Heart right ventricle (tissue), 16 donors: ENCODE results near the gene GGA3. TPM values are rescaled to one million over a fixed set of nuclear protein-coding genes. Genes with fewer than 3 reads are reported as not detected.
"Not testable (repeated sequence)": the region's sequence is repeated elsewhere in the genome, so short reads cannot be mapped to it uniquely, and the experiment has no call there.

Experiments used
- ATAC-seq, 8 donors: fragments of 200-7000 bp; cut with Tn5 transposase; one replicate each; pipeline ENCODE4 v1.9.1; 2020; ENCODE audit warnings: mild to moderate bottlenecking in 8 of 8, moderate library complexity in 8 of 8, moderate number of reproducible peaks in 1 of 8
- DNase-seq, 2 donors: peaks; one replicate each; pipeline ENCODE4 v3.0.0-alpha.2; 2020
- H3K27ac ChIP-seq, 10 donors: fragments of 200-600 bp; sonication (generic) in 2 of 10; one replicate each; pipeline versions ENCODE4 v1.5.0 to v1.8.0; 2020 to 2022; ENCODE audit warnings: mild to moderate bottlenecking in 3 of 10
- H3K27me3 ChIP-seq, 7 donors: fragments of 200-600 bp; one replicate each; pipeline ENCODE4 v1.8.0; 2021 to 2022; ENCODE audit warnings: mild to moderate bottlenecking in 2 of 7
- H3K36me3 ChIP-seq, 9 donors: fragments of 200-600 bp; sonication (generic) in 1 of 9; one replicate each; pipeline versions ENCODE4 v1.5.0 to v1.8.0; 2020 to 2022; ENCODE audit warnings: mild to moderate bottlenecking in 2 of 9
- H3K4me1 ChIP-seq, 9 donors: fragments of 200-600 bp; sonication (generic) in 1 of 9; one replicate each; pipeline versions ENCODE4 v1.5.0 to v1.8.0; 2020 to 2022; ENCODE audit warnings: mild to moderate bottlenecking in 4 of 9
- H3K4me3 ChIP-seq, 10 donors: fragments of 200-600 bp; sonication (generic) in 2 of 10; one replicate each; pipeline versions ENCODE4 v1.5.0 to v1.8.0; 2020 to 2022; ENCODE audit warnings: mild to moderate bottlenecking in 7 of 10, moderate library complexity in 2 of 10
- H3K9me3 ChIP-seq, 11 donors: fragments of 200-600 bp in 10 of 11; sonication (generic) in 2 of 11; one replicate each; pipeline versions ENCODE4 v1.5.0 to v1.8.0; 2013 to 2022; ENCODE audit warnings: mild to moderate bottlenecking in 2 of 11, control low read depth in 1 of 11, moderate library complexity in 1 of 11
- WGBS, 2 donors: extraction: QIAGEN DNeasy Blood & Tissue Kit; methylation state at CpG; one replicate each; pipeline ENCODE4 v1.1.7; 2013; ENCODE audit warnings: inconsistent platforms in 1 of 2; 5-methylcytosine and 5-hydroxymethylcytosine counted together
- intact Hi-C, 10 donors: fragments of 100-400 bp; cut with DNase I; formaldehyde crosslinking; loops; one replicate each; pipeline versions ENCODE4 v1.11.1 to v1.14.2; 2022
- polyA plus RNA-seq, 2 donors: library from polyadenylated mRNA; stranded (reverse); fragments of 200-250 nt; gene quantifications; one replicate each; pipeline ENCODE4 v1.2.3, GENCODE V29; 2013
- total RNA-seq, 10 donors: library from RNA; stranded (reverse); fragmentation: NEBNext Ultra II Directional in 3 of 10; extraction: Animal tissue kit (Norgen Biotek cat#: 25700) in 3 of 10; gene quantifications; one replicate each; pipeline versions ENCODE4 v1.2.1 to v1.2.4, GENCODE V29; 2021 to 2023
- TF ChIP-seq, protein P1 (sequence below), 9 donors: fragments of 200-600 bp; sonication (generic) in 2 of 9; IDR thresholded peaks; one replicate each; pipeline versions ENCODE4 v1.5.0 to v1.8.0; 2021 to 2022; ENCODE audit warnings: antibody characterized with exemption in 9 of 9, mild to moderate bottlenecking in 5 of 9, moderate library complexity in 1 of 9
- donor health status: Arrhythmogenic right ventricular cardiomyopathy.
- donor health status: ischemic (EF 13 %, LVEDD 7.1; RV severe dilation, severe dysfunction).
- donor health status: healthy with polysubstance abuse.
- donor health status: DM: no; HTN: yes; CAD: no.
- donor health status: DM: no; HTN: no; CAD: no.
- donor health status: ischemic (EF 25% LVEDD 6.9; RV normal size, moderate dysfunction).
- donor health status: ischemic (EF 25% LVEDD 5.7; RV mildly dilated, moderate dysfunction).
- donor health status: healthy.
- donor health status: DM: yes; HTN: yes; CAD: no.
- donor health status: Ischemic cardiomyopathy.
- donor health status: ischemic (EF 35%, LVEDD 5.7; RV mildly dilated, moderate dysfunction).
- donor health status: nonischemic (EF 11% LVEDD 7.7; RV severe dilation, severe dysfunction).
- donor health status: DM: yes; HTN: yes; CAD: no.
- donor health status: PGD.
- donor health status: ischemic (EF 29% LVEDD 5.4; RV normal size, mild dysfunction).
- donor health status: nonischemic (EF 23%, LVEDD 6.1; RV moderate dilation, normal function).

Gene GGA3
- total and polyA plus RNA-seq, 12 donors = 13.1 to 30.2 (median 20.7) TPM

DNA sequence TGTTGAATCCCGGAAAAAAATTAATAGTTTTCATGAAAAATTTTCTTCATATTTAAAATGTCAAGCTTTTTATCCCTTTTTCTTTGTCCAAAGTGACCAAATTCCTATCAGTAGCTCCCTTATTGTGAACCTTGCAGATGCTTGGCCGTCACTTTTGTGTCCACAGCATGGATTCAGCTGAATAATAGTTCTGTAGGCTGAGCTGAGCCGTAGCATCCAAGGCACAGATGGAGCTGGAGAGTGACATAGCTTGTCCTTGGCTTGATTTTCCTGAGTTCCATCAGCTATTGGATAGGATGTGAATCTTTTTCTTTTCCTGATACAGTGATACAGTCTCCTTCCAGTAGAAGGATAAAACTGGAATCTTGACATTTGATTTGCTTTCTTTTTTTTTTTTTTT lies 52.3 kb downstream of the GGA3 start:
- intact Hi-C loops = loop anchor here in 5 of 10 donors (5.0 to 10.0 kb wide), 6 partner anchors 94 to 247 kb away; partner anchors contain the start of genes ATP5PD (in 1 of the 5) and KCTD2 (in 1 of the 5)

DNA sequence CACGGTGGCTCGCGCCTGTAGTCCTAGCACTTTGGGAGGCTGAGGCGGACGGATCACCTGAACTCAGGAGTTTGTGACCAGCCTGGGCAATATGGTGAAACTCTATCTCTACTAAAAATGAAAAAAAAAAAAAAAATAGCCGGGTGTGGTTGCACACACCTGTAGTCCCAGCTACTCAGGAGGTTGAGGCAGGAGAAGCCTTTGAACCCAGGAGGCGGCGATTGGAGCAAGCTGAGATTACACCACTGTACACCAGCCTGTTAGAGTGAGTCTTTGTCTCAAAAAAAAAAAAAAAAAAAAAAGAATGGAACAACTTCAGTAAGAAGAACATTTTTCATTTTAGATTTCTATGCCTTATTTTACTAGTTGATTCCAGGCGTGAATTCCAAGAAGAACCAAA lies 53.2 kb downstream of the GGA3 start:
- peaks cover 0 to 51% (median 29%) of the 10 kb centered on the region in 9 donors for H3K36me3 ChIP-seq
- intact Hi-C loops = loop anchor here in 5 of 10 donors (5.0 to 10.0 kb wide), 6 partner anchors 93 to 246 kb away; partner anchors contain the start of genes ATP5PD (in 1 of the 5) and KCTD2 (in 1 of the 5)
- no peaks in the 10 kb centered on the region for H3K27me3 ChIP-seq
- DNase-seq (no peak), ATAC-seq (no peak)
- no peaks in the 10 kb centered on the region for H3K9me3 ChIP-seq
- H3K4me3 ChIP-seq = no peak overlapping the region
- TF ChIP-seq, protein P1, sequence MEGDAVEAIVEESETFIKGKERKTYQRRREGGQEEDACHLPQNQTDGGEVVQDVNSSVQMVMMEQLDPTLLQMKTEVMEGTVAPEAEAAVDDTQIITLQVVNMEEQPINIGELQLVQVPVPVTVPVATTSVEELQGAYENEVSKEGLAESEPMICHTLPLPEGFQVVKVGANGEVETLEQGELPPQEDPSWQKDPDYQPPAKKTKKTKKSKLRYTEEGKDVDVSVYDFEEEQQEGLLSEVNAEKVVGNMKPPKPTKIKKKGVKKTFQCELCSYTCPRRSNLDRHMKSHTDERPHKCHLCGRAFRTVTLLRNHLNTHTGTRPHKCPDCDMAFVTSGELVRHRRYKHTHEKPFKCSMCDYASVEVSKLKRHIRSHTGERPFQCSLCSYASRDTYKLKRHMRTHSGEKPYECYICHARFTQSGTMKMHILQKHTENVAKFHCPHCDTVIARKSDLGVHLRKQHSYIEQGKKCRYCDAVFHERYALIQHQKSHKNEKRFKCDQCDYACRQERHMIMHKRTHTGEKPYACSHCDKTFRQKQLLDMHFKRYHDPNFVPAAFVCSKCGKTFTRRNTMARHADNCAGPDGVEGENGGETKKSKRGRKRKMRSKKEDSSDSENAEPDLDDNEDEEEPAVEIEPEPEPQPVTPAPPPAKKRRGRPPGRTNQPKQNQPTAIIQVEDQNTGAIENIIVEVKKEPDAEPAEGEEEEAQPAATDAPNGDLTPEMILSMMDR (IDR thresholded peaks at IDR 0.05) = no peak
- peaks cover 5 to 28% (median 21%) of the 10 kb centered on the region in 9 donors for H3K4me1 ChIP-seq
- no peak overlapping the region for H3K27ac ChIP-seq
- WGBS, 2 donors = 90 to 92% methylated on average over 9 of the region's 9 CpGs

More for the DNA sequence above, 52.3 kb downstream of the GGA3 start:
- no peak overlapping the region for H3K27ac ChIP-seq
- ATAC-seq (no peak), DNase-seq (no peak)
- peaks cover 0 to 60% (median 38%) of the 10 kb centered on the region in 9 donors for H3K36me3 ChIP-seq
- TF ChIP-seq, protein P1 (IDR thresholded peaks at IDR 0.05) = no peak
- WGBS, 2 donors = 70 to 81% methylated on average over 3 of the region's 3 CpGs
- no peaks in the 10 kb centered on the region for H3K27me3 ChIP-seq
- H3K4me3 ChIP-seq = no peak overlapping the region
- peaks cover 5 to 28% (median 21%) of the 10 kb centered on the region in 9 donors for H3K4me1 ChIP-seq
- no peaks in the 10 kb centered on the region for H3K9me3 ChIP-seq

DNA sequence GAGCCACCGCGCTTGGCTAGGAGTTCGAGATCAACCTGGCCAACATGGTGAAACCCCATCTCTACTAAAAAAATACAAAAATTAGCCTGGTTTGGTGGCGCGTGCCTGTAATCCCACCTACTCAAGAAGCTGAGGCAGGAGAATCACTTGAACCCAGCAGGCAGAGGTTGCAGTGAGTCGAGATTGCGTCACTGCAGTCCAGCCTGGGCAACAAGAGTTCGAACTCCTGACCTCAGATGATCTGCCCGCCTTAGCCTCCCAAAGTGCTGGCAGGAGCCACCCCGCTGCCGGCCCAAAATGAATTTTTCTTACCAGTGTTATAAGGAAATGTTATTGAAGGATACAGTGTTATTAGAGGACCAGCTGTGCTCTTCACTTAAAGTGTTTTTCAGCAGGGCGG lies 53.6 kb downstream of the GGA3 start:
- peaks cover 5 to 28% (median 21%) of the 10 kb centered on the region in 9 donors for H3K4me1 ChIP-seq
- H3K9me3 ChIP-seq = no peaks in the 10 kb centered on the region
- ATAC-seq (no peak), DNase-seq (no peak)
- 86 to 87% methylated on average over 12 of the region's 12 CpGs for WGBS, 2 donors
- H3K36me3 ChIP-seq = peaks cover 0 to 47% (median 25%) of the 10 kb centered on the region in 9 donors
- TF ChIP-seq, protein P1 (IDR thresholded peaks at IDR 0.05) = no peak
- H3K27ac ChIP-seq = no peak overlapping the region
- H3K4me3 ChIP-seq = no peak overlapping the region
- no peaks in the 10 kb centered on the region for H3K27me3 ChIP-seq
- intact Hi-C loops = loop anchor here in 5 of 10 donors (5.0 to 10.0 kb wide), 6 partner anchors 93 to 245 kb away; partner anchors contain the start of genes ATP5PD (in 1 of the 5) and KCTD2 (in 1 of the 5)

DNA sequence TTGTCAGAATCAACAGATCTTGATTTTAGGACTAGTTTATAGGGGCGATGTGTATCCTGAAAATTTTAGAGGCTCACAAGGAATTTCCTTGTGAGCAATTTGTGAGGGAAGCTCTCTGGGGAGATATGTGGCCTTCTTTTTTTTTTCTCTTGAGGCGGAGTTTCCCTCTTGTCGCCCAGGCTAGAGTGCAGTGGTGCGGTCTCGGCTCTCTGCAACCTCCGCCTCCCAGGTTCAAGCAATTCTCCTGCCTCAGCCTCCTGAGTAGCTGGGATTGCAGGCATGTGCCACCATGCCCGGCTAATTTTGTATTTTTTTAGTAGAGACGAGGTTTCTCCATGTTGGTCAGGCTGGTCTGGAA lies 54.4 kb downstream of the GGA3 start:
- not testable (repeated sequence) for H3K9me3 ChIP-seq, ATAC-seq, H3K27me3 ChIP-seq, DNase-seq, H3K27ac ChIP-seq
- intact Hi-C loops = loop anchor here in 5 of 10 donors (5.0 to 10.0 kb wide), 6 partner anchors 92 to 245 kb away; partner anchors contain the start of genes ATP5PD (in 1 of the 5) and KCTD2 (in 1 of the 5)
- peaks cover 5 to 28% (median 21%) of the 10 kb centered on the region in 9 donors for H3K4me1 ChIP-seq
- peaks cover 0 to 39% (median 20%) of the 10 kb centered on the region in 9 donors for H3K36me3 ChIP-seq
- 78 to 82% methylated on average over 8 of the region's 8 CpGs for WGBS, 2 donors
- peak overlapping the region in 5 of 10 donors; percentile 74 to 88 (median 86) for H3K4me3 ChIP-seq

DNA sequence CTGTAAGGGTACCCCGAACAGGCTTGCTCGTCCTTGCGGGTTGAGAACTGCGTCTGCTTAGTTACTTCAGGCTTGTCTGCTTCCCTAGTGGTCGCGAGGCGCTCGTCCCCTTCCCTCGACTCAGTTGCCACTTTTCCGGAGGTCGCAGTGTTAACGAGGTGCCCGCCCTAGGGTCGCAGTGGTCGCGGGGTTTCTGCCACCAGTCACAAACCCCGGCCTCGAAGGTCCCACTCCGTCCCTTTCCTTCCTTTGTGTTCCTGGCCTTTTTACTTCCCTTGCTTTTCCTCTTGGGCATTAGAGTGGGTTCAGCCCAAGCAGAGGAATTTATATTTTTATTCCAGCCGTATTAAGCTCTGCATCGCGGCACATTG lies 55.6 kb downstream of the GGA3 start:
- TF ChIP-seq, protein P1 (IDR thresholded peaks at IDR 0.05) = peak in 1 of 9 donors; percentile 5
- peak in 5 of 8 donors; percentile 1 to 10 (median 3) for ATAC-seq
- intact Hi-C loops = loop anchor here in 5 of 10 donors (5.0 to 10.0 kb wide), 6 partner anchors 91 to 243 kb away; partner anchors contain the start of genes ATP5PD (in 1 of the 5) and KCTD2 (in 1 of the 5)
- DNase-seq = no peak
- 0 to 1% methylated on average over 22 of the region's 22 CpGs for WGBS, 2 donors
- H3K27me3 ChIP-seq = no peaks in the 10 kb centered on the region
- H3K4me3 ChIP-seq = peak overlapping the region; percentile 67 to 99 (median 86)
- peaks cover 0 to 27% (median 13%) of the 10 kb centered on the region in 9 donors for H3K36me3 ChIP-seq
- H3K4me1 ChIP-seq = peaks cover 5 to 28% (median 21%) of the 10 kb centered on the region in 9 donors
- H3K27ac ChIP-seq = peak overlapping the region; percentile 92 to 98 (median 96)
- H3K9me3 ChIP-seq = no peaks in the 10 kb centered on the region
